Fibroblast of skin of scalp (primary cell): ENCODE data around the gene STUM.

ENCODE experiments used
- DNase-seq: peaks from one replicate; pipeline ENCODE4 v3.0.0-alpha.2; 2013

The STUM gene

DNA sequence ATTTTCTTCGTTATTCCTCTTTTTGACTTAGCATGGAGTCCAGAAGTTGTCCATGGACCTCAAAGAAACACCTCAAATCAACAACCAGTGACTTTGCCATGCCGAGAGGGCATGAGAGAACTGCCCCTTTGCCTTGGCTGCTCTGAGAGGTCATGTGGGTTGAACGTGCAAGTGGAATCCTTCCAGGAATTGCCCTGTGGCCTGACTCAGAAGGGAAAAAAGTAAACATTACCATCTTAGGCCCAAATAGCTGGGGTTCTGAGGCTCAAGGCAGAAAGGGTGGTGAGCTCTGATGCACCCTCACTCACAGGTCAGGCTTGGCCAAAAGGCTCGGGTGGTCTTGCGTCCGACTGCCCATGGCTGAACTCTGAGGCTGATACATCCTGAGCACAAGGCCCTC, 15.1 kb downstream of the STUM start:
- no peak for DNase-seq

DNA sequence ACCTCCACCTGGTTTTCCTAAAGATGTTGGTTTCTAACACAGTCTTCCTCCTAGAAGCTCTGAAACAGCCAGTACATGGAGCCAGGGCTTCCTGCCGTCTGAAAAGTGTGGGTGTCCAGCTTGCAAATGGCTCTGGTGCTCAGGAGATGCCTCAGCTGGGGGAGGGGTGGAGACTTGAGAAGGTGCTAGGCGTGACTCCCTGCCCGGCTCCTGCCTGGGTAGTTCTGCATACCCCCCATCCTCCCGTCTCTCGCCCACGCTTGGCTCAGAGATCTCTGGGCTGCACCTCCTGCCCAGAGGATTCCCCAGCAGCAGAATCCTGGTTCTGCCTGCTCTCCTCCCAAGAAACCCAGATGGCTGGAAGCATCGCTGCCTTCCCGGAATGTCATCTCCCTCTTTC, 16.9 kb downstream of the STUM start:
- no peak for DNase-seq

DNA sequence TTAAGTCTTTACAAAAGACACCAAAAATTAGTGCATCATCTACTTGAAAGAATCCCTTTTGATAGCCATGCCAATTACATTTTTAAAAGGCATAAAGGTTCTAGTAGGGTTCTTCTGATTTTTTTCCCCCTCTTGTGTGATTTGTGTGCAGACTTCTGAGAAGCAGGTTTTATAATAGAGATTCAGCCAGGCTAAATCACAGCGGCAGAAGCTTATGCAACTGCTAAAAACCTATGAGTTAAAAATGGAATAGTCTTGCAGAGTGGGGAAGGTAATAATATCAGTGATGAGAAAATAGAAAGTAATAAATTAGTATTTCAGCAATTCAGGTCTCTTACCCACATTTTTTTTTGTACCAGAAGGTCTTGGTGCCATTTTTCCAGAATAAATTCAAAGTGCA, 17.7 kb downstream of the STUM start:
- no peak for DNase-seq

DNA sequence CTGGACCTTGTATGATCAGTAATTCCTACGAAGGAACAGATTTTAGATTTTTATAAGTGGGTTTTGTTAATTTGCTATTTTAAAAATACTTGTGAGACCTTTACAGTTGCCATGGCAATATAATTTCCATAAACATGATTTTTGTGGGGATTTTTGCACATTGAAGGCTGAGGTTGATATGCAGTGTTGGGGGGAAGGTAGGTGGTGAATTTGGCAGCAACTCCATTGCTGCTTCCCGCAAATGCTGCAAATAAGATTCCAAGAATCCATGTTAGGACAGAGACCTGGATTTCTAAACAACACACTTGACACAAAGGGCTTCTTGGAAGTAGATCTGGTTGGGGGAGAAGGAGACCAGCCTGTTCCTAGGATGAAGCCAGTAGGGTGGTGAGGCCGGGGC, 18.2 kb downstream of the STUM start:
- DNase-seq = no peak

DNA sequence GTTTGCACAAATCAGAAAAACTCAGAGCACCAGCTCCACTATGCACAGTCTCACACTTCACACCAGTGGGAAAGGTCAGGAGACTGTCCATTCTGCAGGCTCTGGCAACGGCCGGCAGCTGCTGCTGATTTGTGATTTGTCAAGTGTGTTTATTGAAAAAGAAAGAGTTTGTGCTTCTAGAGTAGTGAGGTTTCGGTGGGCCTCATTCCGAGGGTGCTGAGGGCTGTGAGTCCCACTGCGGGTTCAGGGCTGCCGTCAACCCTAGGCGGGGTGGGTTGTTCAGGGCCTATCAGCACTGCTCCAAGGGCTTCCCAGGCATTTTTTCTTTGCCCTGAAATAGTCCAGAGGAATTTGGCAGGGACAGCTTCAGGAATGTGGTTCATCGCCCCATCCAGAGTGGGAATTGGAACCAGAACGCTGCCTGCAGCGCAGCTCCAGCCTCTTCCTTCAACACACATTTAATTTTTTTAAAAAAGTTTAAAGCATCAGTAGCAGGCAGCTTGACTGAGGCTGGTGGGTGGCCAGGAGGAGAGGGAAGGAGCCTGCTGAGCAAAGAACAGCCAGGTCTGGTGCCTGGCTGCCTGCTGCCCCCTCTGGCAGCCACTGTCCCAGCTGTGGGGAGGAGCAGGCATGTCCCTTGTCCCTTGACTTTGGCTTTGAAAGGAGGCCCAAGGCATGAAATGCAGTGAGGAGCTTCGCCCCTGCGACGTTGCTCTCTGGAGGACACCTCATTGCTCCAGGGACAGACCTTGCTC, 19.7 kb downstream of the STUM start:
- peak; percentile 56 for DNase-seq

DNA sequence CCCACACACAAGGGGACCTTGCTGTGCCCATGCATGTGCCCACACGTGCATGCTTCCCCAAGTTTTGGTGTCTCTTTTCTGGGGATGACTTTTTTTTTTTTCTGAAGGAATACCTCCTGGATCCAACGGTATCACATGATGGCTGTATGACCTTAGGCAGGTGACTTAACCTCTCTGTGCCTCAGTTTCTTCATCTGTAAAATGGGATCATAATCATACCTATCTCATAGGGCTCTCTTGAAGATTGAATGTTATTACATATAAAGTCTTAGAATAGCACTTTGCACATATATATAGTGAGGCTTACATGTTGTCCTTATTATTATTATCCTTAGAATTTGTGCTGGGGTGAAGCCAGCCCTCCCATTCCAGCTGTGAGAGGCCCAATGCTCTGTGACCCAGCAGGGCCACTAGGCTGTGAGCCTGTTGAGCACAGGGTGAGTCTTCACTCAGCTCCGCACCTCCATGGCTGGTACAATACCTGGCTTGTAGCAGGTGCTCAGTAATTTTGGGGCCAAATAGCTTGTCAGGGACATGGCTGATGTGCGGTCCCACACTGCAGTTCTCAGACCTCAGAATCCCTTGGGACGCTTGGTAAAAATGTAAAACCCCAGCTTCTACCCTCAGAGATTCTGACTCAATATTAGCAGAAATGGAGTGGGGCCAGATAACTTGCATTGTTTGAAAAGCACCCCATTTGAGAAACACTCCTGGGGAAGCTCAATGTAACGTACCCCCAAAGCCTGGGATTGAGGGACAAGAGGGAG, 20.6 kb downstream of the STUM start:
- DNase-seq = no peak

DNA sequence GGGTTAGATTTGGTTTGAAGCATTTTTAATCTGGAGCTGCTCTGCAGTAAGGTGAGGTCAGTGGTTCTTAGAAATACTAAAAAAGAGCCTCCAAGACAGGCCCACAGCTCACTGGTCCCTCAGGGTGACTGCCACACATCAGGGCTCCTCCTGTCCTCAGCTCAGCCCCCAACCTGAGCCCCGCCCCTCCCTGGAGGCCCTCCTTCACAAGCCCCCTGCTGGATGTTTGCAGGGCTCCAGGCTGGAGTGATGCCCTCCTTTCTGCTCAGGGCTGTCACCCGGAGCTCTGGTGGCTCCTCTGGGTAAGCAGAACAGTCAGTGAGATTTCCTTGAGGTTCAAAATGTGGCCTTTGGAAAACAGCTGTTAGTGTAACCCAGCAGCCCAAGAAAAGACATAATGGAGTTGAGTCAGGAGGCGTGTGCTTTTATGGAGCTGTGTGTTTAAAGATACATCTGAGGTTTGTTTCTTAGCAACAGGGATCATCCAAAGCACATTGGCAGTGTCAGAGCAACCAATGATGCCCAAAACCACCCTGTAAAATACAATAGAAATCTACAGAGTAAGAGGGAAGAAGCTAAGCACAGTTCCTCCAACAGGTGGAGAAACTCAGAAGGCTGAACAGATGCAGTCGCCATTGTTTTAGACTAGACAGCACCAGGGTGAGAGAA, 21.4 kb downstream of the STUM start:
- DNase-seq = no peak

DNA sequence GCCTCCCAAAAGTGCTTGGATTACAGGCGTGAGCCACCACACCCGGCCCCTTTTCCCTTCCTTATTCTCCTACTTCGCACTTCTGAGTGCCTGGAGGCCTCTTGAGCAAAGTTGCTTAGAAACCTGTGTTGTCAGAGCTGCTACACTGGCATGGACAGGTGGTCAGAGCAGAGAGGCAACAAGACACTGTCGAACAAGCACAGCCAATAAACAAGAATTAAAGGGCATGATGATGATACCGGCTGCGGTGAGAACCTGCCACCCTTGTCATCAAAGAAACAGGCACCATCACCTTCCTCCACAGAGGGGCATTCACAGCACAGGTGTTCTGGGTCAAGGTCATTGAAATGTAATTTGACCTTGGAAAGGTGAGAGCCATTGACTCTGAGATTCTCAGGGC, 23.3 kb downstream of the STUM start:
- no peak for DNase-seq

DNA sequence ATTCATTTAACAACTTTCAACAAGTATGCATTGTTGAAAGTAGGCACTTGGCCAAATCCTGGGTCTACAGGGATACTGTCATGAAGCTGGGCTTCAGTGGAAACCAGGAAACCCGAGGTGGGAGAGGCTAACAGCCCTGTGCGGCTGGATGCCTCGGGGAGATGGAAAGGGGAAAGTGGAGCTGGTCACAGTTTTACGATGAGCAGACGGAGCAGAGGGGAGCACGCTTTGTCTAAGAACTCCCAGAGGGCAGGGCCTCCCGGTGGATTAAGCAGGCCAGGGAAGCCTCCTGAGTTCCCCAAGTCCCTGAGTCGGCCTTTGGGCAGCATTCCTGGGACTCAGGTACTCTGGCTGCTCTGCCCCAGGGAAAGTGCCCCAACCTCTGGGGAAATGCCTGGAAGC, 23.8 kb downstream of the STUM start:
- DNase-seq = no peak

DNA sequence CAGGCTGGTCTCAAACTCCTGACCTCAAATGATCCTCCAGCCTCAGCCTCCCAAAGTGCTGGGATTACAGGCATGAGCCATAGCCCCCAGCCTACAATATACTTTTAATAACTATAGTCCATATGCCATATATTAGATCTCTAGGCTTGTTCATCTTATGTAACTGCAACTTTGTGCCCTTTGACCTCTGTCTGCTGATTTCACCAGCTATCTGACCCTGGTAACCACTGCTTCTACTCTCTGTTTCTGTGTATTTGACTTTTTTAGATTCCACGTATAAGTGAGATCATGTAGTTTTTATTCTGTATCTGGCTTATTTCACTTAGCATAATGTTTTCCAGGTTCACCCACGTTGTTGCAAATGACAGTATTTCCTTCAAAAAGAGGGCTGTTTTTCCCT, 25.5 kb downstream of the STUM start:
- DNase-seq = no peak

DNA sequence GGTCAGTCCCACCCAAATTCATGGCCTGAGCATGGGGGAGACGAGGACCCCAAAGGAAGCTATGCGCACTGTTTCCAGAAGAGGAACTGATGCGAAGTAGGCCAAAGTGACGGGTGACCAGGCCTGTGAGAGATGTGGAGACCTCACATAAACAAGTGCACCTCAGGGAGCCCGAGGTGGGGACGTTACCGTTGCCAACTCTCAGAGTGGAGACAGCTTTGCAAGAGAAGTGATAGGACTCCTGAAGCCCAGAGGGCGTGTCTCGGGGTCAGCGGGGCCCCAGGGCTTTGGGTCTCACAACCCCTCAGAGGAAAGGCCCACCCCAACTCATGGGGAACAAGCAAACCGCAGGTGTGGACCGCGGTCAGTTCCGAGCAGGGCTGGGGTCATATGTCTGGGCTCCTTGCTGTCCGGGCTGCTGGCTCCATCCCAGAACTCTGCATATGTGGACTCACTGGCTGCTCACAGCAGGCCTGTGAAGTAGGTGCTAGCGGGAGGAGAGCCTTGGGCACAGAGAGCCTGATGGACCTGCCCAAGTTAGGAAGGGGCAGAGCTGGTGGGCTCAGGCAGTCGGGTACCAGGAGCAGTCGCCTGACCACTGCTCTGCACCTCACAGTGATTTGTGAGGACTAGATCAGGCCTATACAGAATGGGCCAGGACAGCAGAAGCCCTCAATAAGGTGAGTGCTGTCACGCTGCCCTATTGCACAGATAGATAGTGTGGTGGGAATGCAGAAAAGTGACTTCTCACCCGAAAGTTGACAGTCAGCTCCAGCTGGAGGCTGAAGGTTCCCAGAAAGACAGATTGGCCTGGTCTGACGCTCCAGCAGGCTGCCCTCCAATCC, 26.2 kb downstream of the STUM start:
- no peak for DNase-seq

DNA sequence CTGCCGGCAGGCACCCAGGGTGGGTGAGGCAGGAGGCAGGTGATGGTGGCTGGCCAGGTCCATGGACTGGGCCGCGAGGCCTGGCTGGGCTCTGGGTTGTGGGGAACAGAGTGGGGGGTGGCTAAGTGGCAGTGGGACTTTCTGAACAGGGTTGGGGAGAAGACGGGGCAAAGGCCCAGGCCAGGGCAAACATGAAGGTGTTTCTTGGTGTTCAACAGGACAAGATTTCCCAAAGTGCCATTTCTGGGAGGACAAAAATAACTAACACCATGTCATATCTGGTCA, 26.8 kb downstream of the STUM start:
- DNase-seq = no peak

DNA sequence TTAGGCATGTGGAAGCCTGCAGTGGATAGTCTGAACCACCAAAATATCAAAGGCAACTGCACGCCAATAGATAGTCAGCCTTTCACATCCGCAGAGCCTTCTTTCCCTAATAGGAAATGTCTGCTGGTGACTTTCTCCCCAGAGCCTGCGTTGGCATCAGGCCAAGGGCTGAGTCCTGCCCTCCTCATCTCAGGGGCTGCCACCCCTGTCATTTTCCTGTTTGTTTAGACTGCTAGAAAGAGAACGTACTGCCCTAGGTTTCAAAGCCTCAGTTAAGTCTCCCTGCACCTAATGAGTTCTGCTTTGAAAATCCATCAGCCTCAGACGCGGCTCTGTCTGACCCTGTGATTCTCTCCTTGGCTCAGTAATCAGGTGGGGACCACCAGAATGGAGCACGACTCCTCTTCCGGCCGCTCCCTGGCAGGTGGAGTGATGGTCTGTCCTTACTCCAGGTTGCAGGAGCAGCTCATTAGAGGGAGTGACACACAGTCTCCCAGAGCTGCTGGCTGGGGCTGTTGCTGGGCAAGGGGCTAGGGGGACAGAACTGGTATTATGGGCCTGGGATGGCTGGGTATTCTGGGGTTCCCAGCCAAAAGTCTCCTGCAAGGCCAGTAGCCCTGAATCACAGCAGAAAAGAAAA, 27.3 kb downstream of the STUM start:
- DNase-seq = no peak

DNA sequence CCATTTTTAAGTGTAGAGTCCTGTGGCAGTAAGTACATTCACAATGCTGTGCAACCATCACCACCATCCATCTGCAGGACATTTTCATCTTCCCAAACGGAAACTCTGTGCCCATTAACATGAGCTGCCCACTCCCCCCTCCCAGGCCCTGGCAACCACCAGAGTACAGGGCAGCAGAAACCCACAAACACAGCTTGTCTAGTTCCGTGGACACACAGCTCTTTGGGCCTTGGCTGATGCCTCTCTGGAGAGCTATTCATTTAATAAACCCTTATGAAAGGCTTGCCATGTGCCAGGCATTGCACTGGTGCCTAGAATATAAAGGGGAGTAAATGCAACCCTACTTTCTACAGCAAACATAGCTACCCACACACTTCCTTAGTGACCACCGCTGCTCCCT, 28.0 kb downstream of the STUM start:
- DNase-seq = no peak

DNA sequence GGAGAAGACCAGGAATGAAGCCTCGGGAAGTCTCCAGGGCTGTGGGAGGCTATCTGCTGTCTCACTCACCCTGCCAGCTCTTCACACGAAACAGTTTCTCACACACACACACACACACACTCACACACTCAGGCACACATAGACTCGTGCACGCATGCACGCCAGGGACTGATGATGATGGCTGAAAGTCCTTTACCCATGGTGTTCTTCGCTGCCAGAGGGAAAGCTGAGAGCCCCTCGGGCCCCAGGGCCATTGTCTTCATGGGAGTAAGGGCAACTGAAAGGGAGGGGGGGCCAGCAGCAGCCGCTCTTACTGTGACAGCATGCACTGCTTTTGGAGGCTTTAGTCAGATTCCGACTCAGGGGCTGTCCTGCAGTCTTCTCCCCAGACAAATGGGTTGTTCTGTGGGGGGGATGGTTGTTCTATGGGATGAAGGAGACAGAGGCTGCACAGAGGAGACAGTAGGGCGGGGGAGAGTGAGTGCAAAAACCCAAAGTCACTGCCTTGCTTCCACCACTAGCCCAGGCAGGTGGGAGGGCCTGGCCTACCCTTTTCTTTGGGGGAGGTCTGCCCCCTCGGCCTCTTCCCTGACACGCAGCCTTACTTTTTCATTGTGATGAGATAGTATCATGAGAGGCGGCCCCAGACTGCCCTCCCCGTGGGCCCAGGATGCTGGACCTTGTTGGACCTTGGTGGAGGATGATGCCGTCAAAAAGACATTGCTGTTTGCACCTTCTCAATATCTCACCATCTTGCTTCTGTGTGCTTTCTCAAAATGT, 29.0 kb downstream of the STUM start:
- no peak for DNase-seq

DNA sequence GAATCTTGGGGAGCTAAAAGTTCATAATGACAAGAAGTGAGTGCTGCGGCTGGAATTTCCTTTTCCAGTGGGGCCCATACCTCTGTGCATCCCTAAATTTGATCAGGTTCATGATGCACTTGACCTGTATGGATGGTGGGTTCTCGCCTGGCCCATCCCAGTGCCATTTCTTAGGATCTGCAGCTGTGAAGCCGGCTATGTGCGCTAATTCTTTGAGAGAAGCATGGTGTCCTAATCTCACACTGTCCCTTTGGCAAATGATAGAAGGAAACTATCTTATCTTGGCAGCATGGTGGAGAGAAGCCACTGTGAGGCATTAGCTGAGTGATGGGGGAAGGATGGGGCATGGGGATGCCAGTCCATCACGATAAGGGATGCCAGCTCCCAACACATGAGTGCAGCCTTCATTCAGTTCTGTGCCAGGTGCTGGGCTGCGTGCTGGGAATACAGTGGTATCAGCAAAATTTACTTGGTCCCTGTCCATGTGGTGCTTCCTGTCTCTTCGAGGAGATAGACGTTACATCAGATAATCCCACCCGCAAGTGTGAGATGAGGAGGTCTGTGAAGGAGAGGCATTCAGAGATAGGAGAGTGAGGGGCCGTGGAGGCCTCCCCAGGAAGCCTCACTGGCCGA, 30.5 kb downstream of the STUM start:
- no peak for DNase-seq

DNA sequence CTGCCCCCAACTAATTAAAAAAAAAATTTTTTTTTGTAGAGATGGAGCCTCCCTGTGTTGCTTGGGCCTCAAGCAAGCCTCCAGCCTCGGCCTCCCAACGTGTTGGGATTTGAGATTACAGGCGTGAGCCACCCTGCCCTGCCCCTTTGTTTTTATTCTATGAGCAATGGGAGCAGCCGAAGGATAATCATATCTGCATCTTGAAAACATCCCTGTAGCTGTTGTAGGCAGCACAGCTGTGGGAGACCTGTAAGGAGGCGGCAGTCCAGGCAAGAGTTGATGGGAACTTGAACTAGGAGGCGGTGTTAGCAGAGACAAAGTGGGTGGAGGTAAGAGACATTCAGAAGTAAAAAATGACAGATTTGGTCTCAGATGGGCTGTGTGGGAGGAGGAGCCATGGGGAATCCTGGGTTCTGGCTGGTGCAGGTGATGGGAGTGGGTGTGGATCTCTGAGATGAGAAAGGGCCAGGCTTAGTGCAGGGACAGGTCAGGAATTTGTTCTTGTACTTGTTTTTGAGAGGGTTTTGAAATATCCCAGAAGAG, 31.3 kb downstream of the STUM start:
- no peak for DNase-seq

DNA sequence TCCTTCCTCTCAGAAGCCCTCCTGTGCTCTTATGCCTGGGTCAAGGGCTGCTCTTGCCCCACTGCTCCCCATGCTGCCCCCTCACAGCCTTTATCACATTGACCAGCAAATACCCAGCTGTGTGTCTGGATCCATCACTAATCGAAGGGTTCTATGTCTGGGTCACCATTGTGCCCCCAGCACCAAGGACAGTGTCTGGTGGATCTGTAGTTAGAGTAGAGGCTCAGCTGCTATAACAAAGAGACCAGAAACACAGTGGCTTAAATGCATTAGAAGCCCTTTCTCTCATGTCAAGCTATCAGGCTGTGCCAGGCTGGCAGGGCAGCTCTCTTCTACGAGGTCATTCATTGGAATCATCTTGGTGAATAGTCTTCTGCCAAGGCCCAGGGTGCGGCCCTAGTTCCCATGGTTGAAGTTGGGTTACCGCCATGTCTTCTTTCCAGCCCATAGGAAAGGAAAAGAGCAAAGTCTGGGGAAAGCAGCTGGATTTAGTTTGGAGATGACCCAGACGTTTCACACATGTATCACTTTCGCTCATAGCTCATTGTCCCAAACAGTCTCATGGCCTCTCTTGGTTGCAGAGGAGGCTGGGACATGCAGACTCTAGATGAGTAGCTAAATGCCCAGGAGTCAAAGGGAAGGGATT, 32.2 kb downstream of the STUM start:
- DNase-seq = no peak

DNA sequence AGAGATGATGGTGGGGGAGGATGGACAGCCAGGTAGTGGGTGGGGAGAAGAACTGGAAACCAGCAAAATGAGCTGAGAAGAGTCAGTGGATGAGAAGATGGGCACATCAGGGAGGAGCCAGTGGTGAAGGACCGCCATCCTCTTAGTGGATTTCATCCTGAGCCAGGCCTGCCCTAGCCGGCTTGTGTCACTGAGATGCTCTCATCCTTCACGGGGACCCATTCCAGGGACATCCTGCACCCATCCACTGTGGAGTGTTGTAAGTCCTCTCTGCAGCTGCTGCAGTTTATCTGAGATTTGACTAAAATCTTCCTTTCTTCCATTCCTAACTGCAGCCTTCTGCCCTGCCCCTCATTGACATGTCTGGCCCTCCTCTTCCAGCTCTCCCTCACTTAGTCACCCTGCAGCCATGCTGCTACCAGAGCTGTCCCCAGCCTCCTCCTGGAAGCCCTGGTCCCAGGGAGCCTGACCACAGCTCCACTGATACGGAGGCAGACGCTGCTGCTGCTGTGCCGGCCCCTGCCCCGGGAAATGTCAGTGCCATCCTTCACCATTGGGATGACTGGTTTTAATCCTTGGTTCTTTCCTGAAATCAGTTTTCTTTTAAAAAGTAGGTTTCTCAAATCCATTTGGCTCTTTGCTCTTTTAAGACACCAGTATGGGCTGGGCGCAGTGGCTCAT, 33.2 kb downstream of the STUM start:
- no peak for DNase-seq

DNA sequence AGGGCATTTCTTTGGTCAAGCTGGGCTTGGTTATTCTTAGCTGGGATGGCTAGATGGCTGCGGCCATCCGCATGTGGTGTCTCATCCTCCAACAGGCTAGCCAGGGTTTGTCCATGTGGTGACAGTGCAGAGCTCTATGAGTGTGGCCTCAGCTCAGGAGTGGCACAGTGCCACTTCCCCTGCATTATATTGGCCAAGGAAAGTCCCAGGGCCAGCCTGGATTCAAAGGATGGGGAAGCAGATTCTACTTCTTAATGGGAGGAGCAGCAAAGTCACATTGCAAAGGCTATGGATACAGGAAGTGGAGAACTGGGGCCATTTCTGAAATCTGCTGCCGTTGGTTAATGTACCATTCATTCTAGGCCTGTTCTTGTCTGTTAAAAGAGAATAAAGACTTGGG, 34.4 kb downstream of the STUM start:
- no peak for DNase-seq
